DOHH2 (cell line): ENCODE data around the gene FAM221B.

ENCODE experiments used
- EZH2phosphoT487 ChIP-seq: fragments of 200-600 bp; sonication (generic); IDR thresholded peaks from 2 replicates; pipeline ENCODE4 v1.6.1; 2017; ENCODE audit warnings: borderline replicate concordance, mild to moderate bottlenecking, antibody characterized with exemption, low read length, moderate library complexity, mixed read lengths
- TF ChIP-seq, protein P1 (sequence below): fragments of 200-600 bp; sonication (generic); IDR thresholded peaks from one replicate; pipeline ENCODE4 v1.5.1; 2014; ENCODE audit warnings: antibody characterized with exemption, mild to moderate bottlenecking, low read depth, low read length; ENCODE audit not compliant: poor library complexity, severe bottlenecking

DNA sequence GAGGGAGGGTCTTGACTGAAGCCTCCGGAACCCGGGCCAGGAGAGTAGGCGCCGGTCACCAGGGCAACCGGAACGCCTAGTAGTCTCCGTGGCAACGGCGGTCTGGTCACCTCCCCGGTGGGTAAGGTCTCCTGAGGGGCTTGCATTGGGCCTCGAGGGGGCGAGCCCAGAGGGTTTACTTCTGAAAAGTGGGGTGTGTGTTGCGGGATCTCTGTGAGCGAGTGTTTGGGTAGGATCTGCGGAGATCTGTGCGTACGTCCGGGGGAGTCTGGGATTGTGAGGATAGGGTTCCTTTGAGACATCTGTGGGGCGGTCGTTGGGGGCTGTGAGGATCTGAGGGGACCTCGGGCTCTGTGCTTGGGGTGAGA, at the start of gene FAM221B:
- TF ChIP-seq, protein P1, sequence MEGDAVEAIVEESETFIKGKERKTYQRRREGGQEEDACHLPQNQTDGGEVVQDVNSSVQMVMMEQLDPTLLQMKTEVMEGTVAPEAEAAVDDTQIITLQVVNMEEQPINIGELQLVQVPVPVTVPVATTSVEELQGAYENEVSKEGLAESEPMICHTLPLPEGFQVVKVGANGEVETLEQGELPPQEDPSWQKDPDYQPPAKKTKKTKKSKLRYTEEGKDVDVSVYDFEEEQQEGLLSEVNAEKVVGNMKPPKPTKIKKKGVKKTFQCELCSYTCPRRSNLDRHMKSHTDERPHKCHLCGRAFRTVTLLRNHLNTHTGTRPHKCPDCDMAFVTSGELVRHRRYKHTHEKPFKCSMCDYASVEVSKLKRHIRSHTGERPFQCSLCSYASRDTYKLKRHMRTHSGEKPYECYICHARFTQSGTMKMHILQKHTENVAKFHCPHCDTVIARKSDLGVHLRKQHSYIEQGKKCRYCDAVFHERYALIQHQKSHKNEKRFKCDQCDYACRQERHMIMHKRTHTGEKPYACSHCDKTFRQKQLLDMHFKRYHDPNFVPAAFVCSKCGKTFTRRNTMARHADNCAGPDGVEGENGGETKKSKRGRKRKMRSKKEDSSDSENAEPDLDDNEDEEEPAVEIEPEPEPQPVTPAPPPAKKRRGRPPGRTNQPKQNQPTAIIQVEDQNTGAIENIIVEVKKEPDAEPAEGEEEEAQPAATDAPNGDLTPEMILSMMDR = no peak
- no peak for TF ChIP-seq EZH2phosphoT487
